IMR-90 (cell line): ENCODE results near the gene HOXB7. TPM values are rescaled to one million over a fixed set of nuclear protein-coding genes. Genes with fewer than 3 reads are reported as not detected.
A peak's percentile ranks its signal among the peaks of the same experiment; 100 is the strongest.

Experiments
- ATAC-seq: fragments of 200-7000 bp; cut with Tn5 transposase; 2 replicates; pipeline ENCODE4 v1.9.1; 2020; ENCODE audit warnings: low read depth, mild to moderate bottlenecking, moderate library complexity
- BruUV-seq: library from RNA; stranded (reverse); fragments of 400-500 nt; replicated peaks from 2 replicates; lab custom pipeline; 2021; lab: Mats Ljungman, UMichigan
- CTCF ChIA-PET: fragments of 300-600 bp; formaldehyde crosslinking; extraction: SDS; loops from one replicate; lab custom pipeline; 2021; ENCODE audit warnings: antibody characterized with exemption; lab: Yijun Ruan, JAX
- POLR2A ChIA-PET: fragments of 300-600 bp; sonication (Branson Sonifier 250); formaldehyde crosslinking; loops from one replicate; lab custom pipeline; 2022; ENCODE audit warnings: antibody characterized with exemption; ENCODE audit not compliant: unreplicated experiment; lab: Charles Lee
- DNase-seq: peaks from one replicate; pipeline ENCODE4 v3.0.0; 2013
- H2AFZ ChIP-seq: replicated peaks from 2 replicates; pipeline ENCODE3; 2013; ENCODE audit warnings: low read length, mild to moderate bottlenecking; ENCODE audit not compliant: poor library complexity
- H2AK5ac ChIP-seq: 2 replicates; pipeline ENCODE4 v1.6.1; 2013; ENCODE audit warnings: low read depth, low read length, inconsistent platforms
- H2AK9ac ChIP-seq: replicated peaks from 2 replicates; pipeline ENCODE3; 2013; ENCODE audit warnings: mild to moderate bottlenecking, low read depth, low read length, moderate library complexity; ENCODE audit not compliant: poor library complexity
- H2BK120ac ChIP-seq: 2 replicates; pipeline ENCODE4 v1.6.1; 2013; ENCODE audit warnings: low read depth, low read length, inconsistent platforms
- H2BK15ac ChIP-seq: 3 replicates; pipeline ENCODE4 v1.6.1; 2013; ENCODE audit warnings: low read depth, low read length, inconsistent platforms
- H2BK20ac ChIP-seq: 2 replicates; pipeline ENCODE4 v1.6.1; 2013; ENCODE audit warnings: low read depth, mild to moderate bottlenecking, inconsistent platforms, low read length, moderate library complexity
- H2BK5ac ChIP-seq: 2 replicates; pipeline ENCODE4 v1.6.1; 2013; ENCODE audit warnings: mild to moderate bottlenecking, low read depth, low read length, inconsistent platforms; ENCODE audit not compliant: poor library complexity, severe bottlenecking
- H3K14ac ChIP-seq: replicated peaks from 2 replicates; pipeline ENCODE4 v1.6.1; 2013; ENCODE audit warnings: low read depth, low read length, inconsistent platforms
- H3K18ac ChIP-seq: 2 replicates; pipeline ENCODE4 v1.6.1; 2013; ENCODE audit warnings: low read depth, low read length, control low read depth
- H3K23ac ChIP-seq: 2 replicates; pipeline ENCODE4 v1.6.1; 2013; ENCODE audit warnings: low read depth, low read length, inconsistent platforms
- H3K27ac ChIP-seq: 2 replicates; pipeline ENCODE4 v1.5.1; 2013; ENCODE audit warnings: mild to moderate bottlenecking, control low read depth, low read length; ENCODE audit not compliant: insufficient read depth
- H3K27me3 ChIP-seq: 2 replicates; pipeline ENCODE4 v1.6.1; 2013; ENCODE audit warnings: low read length; ENCODE audit not compliant: control insufficient read depth, insufficient read depth
- H3K36me3 ChIP-seq: 2 replicates; pipeline ENCODE4 v1.6.1; 2013; ENCODE audit warnings: low read length, mixed read lengths; ENCODE audit not compliant: control insufficient read depth, insufficient read depth
- H3K4ac ChIP-seq: 2 replicates; pipeline ENCODE4 v1.6.1; 2013; ENCODE audit warnings: low read depth, low read length, inconsistent platforms
- H3K4me1 ChIP-seq: 2 replicates; pipeline ENCODE4 v1.6.1; 2013; ENCODE audit warnings: low read length, mixed read lengths; ENCODE audit not compliant: control insufficient read depth, insufficient read depth
- H3K4me2 ChIP-seq: 2 replicates; pipeline ENCODE4 v1.6.1; 2013; ENCODE audit warnings: low read depth, mild to moderate bottlenecking, control low read depth, low read length, moderate library complexity
- H3K4me3 ChIP-seq: 2 replicates; pipeline ENCODE4 v1.5.1; 2013; ENCODE audit warnings: low read depth, mild to moderate bottlenecking, control low read depth, low read length, moderate library complexity; ENCODE audit not compliant: insufficient read depth
- H3K56ac ChIP-seq: 2 replicates; pipeline ENCODE4 v1.6.1; 2013; ENCODE audit warnings: low read length, inconsistent platforms; ENCODE audit not compliant: insufficient read depth; ENCODE audit errors: extremely low read depth
- H3K79me1 ChIP-seq, 2 experiments: 2 replicates each; pipeline ENCODE4 v1.6.1; 2013; ENCODE audit warnings: low read length in 2 of 2, inconsistent platforms in 1 of 2, low read depth in 1 of 2
- H3K9ac ChIP-seq: 2 replicates; pipeline ENCODE4 v1.6.1; 2013; ENCODE audit warnings: low read depth, low read length, control low read depth
- H3K9me1 ChIP-seq: 2 replicates; pipeline ENCODE4 v1.6.1; 2013; ENCODE audit warnings: low read length, inconsistent platforms; ENCODE audit not compliant: insufficient read depth
- H3K9me3 ChIP-seq: 2 replicates; pipeline ENCODE4 v1.6.1; 2013; ENCODE audit warnings: low read length; ENCODE audit not compliant: control insufficient read depth, insufficient read depth
- H4K20me1 ChIP-seq: 2 replicates; pipeline ENCODE4 v1.6.1; 2013; ENCODE audit warnings: low read length, inconsistent platforms; ENCODE audit not compliant: insufficient read depth
- H4K5ac ChIP-seq: 2 replicates; pipeline ENCODE4 v1.6.1; 2013; ENCODE audit warnings: mild to moderate bottlenecking, low read depth, low read length, control low read depth
- H4K8ac ChIP-seq, 2 experiments: 2 replicates each; pipeline ENCODE4 v1.6.1; 2013; ENCODE audit warnings: low read depth in 2 of 2, low read length in 2 of 2, control low read depth in 1 of 2, inconsistent platforms in 1 of 2
- H4K91ac ChIP-seq: 2 replicates; pipeline ENCODE4 v1.6.1; 2013; ENCODE audit warnings: low read depth, low read length, inconsistent platforms; ENCODE audit not compliant: insufficient read depth
- BHLHE40 ChIP-seq: fragments of 150-350 bp; IDR thresholded peaks from 2 replicates; pipeline ENCODE4 v1.6.1; 2016; ENCODE audit warnings: mild to moderate bottlenecking, low read depth, low read length
- CEBPB ChIP-seq: IDR thresholded peaks from 2 replicates; pipeline ENCODE4 v1.6.1; 2012; ENCODE audit warnings: low read depth, low read length, improper control_type of control experiment
- CHD1 ChIP-seq: IDR thresholded peaks from 2 replicates; pipeline ENCODE4 v1.6.1; 2012; ENCODE audit warnings: low read depth, low read length, improper control_type of control experiment
- ELK1 ChIP-seq: fragments of 150-350 bp; IDR thresholded peaks from 2 replicates; pipeline ENCODE4 v1.6.1; 2016; ENCODE audit warnings: low read depth, mild to moderate bottlenecking, low read length, moderate library complexity, borderline replicate concordance
- FOS ChIP-seq: fragments of 150-350 bp; IDR thresholded peaks from 2 replicates; pipeline ENCODE4 v1.6.1; 2016; ENCODE audit warnings: low read depth, low read length
- MAZ ChIP-seq: IDR thresholded peaks from 2 replicates; pipeline ENCODE4 v1.6.1; 2012; ENCODE audit warnings: low read depth, mild to moderate bottlenecking, low read length, improper control_type of control experiment, moderate library complexity, borderline replicate concordance
- MXI1 ChIP-seq: IDR thresholded peaks from 2 replicates; pipeline ENCODE4 v1.6.1; 2012; ENCODE audit warnings: low read depth, mild to moderate bottlenecking, low read length, moderate library complexity, borderline replicate concordance
- NFE2L2 ChIP-seq: fragments of 150-350 bp; IDR thresholded peaks from 2 replicates; pipeline ENCODE4 v1.6.1; 2016; ENCODE audit warnings: low read depth, mild to moderate bottlenecking, low read length
- POLR2A ChIP-seq: IDR thresholded peaks from 2 replicates; pipeline ENCODE4 v1.6.1; 2012; ENCODE audit warnings: mild to moderate bottlenecking, low read depth, low read length
- RAD21 ChIP-seq: IDR thresholded peaks from 2 replicates; pipeline ENCODE4 v1.6.1; 2012; ENCODE audit warnings: low read length, improper control_type of control experiment
- RCOR1 ChIP-seq: IDR thresholded peaks from 2 replicates; pipeline ENCODE4 v1.6.1; 2012; ENCODE audit warnings: mild to moderate bottlenecking, low read length, improper control_type of control experiment; ENCODE audit not compliant: insufficient replicate concordance
- RFX5 ChIP-seq: IDR thresholded peaks from 2 replicates; pipeline ENCODE4 v1.8.0; 2012; ENCODE audit warnings: low read depth, mild to moderate bottlenecking, low read length, moderate library complexity
- SMC3 ChIP-seq: fragments of 150-350 bp; IDR thresholded peaks from 2 replicates; pipeline ENCODE4 v1.6.1; 2016; ENCODE audit warnings: low read depth, mild to moderate bottlenecking, antibody characterized with exemption, low read length, moderate library complexity
- USF2 ChIP-seq: fragments of 150-350 bp; IDR thresholded peaks from 2 replicates; pipeline ENCODE4 v1.6.1; 2017; ENCODE audit warnings: mild to moderate bottlenecking, antibody characterized with exemption, low read length, low read depth
- WGBS, 2 experiments: methylation state at CpG; one replicate each; pipeline versions ENCODE4 v1.1.5 to v1.1.7; 2013; ENCODE audit warnings: missing lambda C conversion rate in 2 of 2; ENCODE audit not compliant: insufficient read length in 1 of 2; ENCODE audit errors: extremely low coverage in 2 of 2; 5-methylcytosine and 5-hydroxymethylcytosine counted together
- dilution Hi-C: fragments of 300-500 bp; cut with HindIII; formaldehyde crosslinking; loops from one replicate; pipeline ENCODE4 v1.14.3; 2018; ENCODE audit warnings: low sequenced_read_pairs; ENCODE audit not compliant: unreplicated experiment
- in situ Hi-C: fragments of 300-500 bp; cut with MboI; formaldehyde crosslinking; loops from 3 replicates; pipeline ENCODE4 v1.14.3; 2019; ENCODE audit warnings: low sequenced_read_pairs, inconsistent platforms, mixed read lengths
- intact Hi-C: fragments of 100-400 bp; cut with micrococcal nuclease; formaldehyde crosslinking; loops from 2 replicates; pipeline ENCODE4 v1.10.0; 2022
- polyA plus RNA-seq, 3 experiments: library from polyadenylated mRNA; depleted of rRNA; stranded (reverse); fragments of >200 nt; gene quantifications; 2 replicates each; pipeline ENCODE4 v1.2.3, GENCODE V29; 2012; ENCODE audit warnings: low replicate concordance in 1 of 3
- total RNA-seq: library from RNA; depleted of rRNA; stranded (reverse); fragments of >200 nt; gene quantifications from 2 replicates; pipeline ENCODE4 v1.2.3, GENCODE V29; 2012
- TF ChIP-seq, protein P1 (sequence below): conservative IDR thresholded peaks from 2 replicates; pipeline ENCODE4 v1.5.1; 2012; ENCODE audit warnings: mild to moderate bottlenecking, low read depth, low read length, improper control_type of control experiment

The HOXB7 gene
- total and polyA plus RNA-seq, 2 of the 4 experiments (the other 2 are of a cell fraction), result 1.8 to 6.7 TPM

- intact Hi-C loops (no loop called here), dilution Hi-C loops (no loop called here), in situ Hi-C loops (no loop called here)
- H2BK120ac ChIP-seq, result peak overlapping the region; percentile 93
- peak overlapping the region; percentile 60 for H3K4me3 ChIP-seq
- TF ChIP-seq MXI1 (no peak), MAZ (no peak), POLR2A (no peak), RAD21 (no peak), BHLHE40 (no peak), USF2 (no peak), ELK1 (no peak), SMC3 (no peak), CEBPB (no peak), RCOR1 (no peak), FOS (no peak), RFX5 (no peak), NFE2L2 (no peak), CHD1 (no peak)
- TF ChIP-seq, protein P1, sequence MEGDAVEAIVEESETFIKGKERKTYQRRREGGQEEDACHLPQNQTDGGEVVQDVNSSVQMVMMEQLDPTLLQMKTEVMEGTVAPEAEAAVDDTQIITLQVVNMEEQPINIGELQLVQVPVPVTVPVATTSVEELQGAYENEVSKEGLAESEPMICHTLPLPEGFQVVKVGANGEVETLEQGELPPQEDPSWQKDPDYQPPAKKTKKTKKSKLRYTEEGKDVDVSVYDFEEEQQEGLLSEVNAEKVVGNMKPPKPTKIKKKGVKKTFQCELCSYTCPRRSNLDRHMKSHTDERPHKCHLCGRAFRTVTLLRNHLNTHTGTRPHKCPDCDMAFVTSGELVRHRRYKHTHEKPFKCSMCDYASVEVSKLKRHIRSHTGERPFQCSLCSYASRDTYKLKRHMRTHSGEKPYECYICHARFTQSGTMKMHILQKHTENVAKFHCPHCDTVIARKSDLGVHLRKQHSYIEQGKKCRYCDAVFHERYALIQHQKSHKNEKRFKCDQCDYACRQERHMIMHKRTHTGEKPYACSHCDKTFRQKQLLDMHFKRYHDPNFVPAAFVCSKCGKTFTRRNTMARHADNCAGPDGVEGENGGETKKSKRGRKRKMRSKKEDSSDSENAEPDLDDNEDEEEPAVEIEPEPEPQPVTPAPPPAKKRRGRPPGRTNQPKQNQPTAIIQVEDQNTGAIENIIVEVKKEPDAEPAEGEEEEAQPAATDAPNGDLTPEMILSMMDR, result no peak
- peak overlapping the region; percentile 91 for H3K4me2 ChIP-seq
- no peaks in the 10 kb centered on the region; the same call in 1 of the 2 replicates for H3K9me1 ChIP-seq
- peak overlapping the region; percentile 92 for H4K91ac ChIP-seq
- H3K4ac ChIP-seq, result peak overlapping the region; percentile 97
- peak overlapping the region; percentile 99 for H3K56ac ChIP-seq
- peak overlapping the region; percentile 97 for H3K14ac ChIP-seq
- H3K4me1 ChIP-seq, result peaks cover 16% of the 10 kb centered on the region
- H2BK5ac ChIP-seq, result peak overlapping the region; percentile 99
- H3K9ac ChIP-seq, result peak overlapping the region; percentile 96
- H3K23ac ChIP-seq, result peak overlapping the region; percentile 100
- H3K18ac ChIP-seq, result peak overlapping the region; percentile 93
- H2BK20ac ChIP-seq, result peak overlapping the region; percentile 61
- H3K36me3 ChIP-seq, result peaks cover 31% of the 10 kb centered on the region
- peak overlapping the region; percentile 71 for H2AFZ ChIP-seq
- H2BK15ac ChIP-seq, result peak overlapping the region; percentile 63
- ATAC-seq (no peak), DNase-seq (no peak)
- CTCF ChIA-PET, result no interaction called here
- H3K27ac ChIP-seq, result peak overlapping the region; percentile 99
- H2AK9ac ChIP-seq, result peak overlapping the region; percentile 75
- no CpG with 5 or more reads among the region's 7 CpGs for WGBS, 2 experiments
- BruUV-seq, result no TSS peak
- H4K5ac ChIP-seq, result peak overlapping the region; percentile 93
- H3K9me3 ChIP-seq, result no peaks in the 10 kb centered on the region
- H2AK5ac ChIP-seq, result peak overlapping the region; percentile 87
- no peaks in the 10 kb centered on the region for H3K27me3 ChIP-seq
- peaks cover 5% of the 10 kb centered on the region for H4K20me1 ChIP-seq
- H3K79me1 ChIP-seq, result no peaks in the 10 kb centered on the region
- H4K8ac ChIP-seq, result peak overlapping the region; percentile 89 to 94
- POLR2A ChIA-PET, result interaction anchor here (0.5 to 1.2 kb wide), 3 partner anchors 24 to 38 kb away, joined by 3 read pairs; no protein-coding TSS in a partner anchor
Measured at GRCh38 chr17:48579471-48579759, 31.4 kb downstream of the HOXB7 start.
